Measurements from ENCODE around the gene AMY1A. TPM values are rescaled to one million over a fixed set of nuclear protein-coding genes. Genes with fewer than 3 reads are reported as not detected.
"Not testable (repeated sequence)": the region's sequence is repeated elsewhere in the genome, so short reads cannot be mapped to it uniquely, and the experiment has no call there.

AMY1A gene
- 1 to 10 TPM in 1 of 5 donors, under 1 TPM in 2, not detected in 2; 0.15 to 2.1 (median 0.38) TPM for polyA plus RNA-seq (ENCODE audit: insufficient read depth in 1 of 5, insufficient read length in 5 of 5, low replicate concordance in 1 of 5)
- long read RNA-seq, donor 1: 0 reads
- long read RNA-seq, donor 2: 0 reads
- long read RNA-seq, donor 3: 0 reads
- long read RNA-seq, donor 4: 0 reads
- long read RNA-seq, donor 5: 0 reads
- long read RNA-seq, donor 6: 0 reads
- long read RNA-seq, donor 7: 0 reads
- long read RNA-seq, donor 8: 0 reads

DNA sequence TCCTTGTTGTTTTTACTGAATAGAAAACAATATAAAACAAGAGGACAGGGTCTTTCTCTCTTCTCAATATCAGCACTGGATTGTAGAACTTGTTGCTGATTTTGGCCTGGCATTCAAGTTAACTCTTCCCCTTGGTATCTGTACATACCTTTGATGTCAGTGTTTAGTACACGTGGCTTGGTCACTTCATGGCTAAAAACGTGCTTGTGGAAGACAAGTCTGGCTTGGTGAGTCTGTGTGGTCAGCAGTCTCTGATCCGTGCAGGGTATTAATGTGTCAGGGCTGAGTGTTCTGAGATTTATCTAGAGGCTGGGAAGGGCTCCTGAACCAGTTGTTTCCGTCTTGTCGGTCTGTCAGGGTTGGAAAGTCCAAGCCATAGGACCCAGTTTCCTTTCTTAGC lies at the start of gene AMY1A:
TSS of gene AMY1A (plus strand) at position 301 of the 400 bp plus-strand sequence. CDS start 571 bp downstream, outside the sequence.
- DNase-seq: not testable (repeated sequence)

DNA sequence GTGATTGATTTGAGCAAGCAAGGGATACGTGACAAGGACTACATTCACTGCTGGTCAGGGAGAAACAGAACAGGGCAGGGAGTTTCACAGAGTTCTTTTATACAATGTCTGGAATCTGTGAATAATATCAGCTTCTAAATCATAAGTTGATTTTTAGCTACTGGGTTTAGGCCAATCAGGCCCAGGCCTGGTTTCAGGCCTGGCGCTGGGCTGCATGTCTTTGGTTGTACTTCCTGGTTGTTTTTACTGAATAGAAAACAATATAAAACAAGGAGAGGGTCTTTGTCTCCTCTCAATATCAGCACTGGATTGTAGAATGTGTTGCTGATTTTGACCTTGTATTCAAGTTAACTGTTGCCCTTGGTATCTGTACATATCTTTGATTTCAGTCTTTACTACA lies 39.2 kb upstream of the AMY1A start:
- DNase-seq: no peak

DNA sequence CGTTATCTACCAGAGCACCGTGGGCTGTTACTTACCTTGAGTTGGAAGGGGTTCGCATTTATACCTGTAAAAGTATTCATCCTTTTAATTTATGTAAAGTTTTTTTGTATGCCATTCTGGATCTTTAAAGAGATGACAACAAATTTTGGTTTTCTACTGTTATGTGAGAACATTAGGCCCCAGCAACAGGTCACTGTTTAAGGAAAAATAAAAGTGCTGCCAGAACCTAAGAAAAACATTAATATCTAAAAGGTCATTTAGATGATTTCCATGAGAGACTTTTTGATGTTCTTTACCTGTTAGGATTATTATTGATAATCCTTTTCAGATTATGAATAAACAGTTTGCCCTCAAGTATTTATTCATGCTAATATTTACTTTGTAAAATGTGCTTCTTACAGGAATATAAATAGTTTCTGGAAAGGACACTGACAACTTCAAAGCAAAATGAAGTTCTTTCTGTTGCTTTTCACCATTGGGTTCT lies 38.5 kb upstream of the AMY1A start, which contains the start of gene AMY2A:
TSS of gene AMY2A (plus strand) at position 434 of the 484 bp plus-strand sequence. CDS start at position 448, 14 bp downstream.
- not testable (repeated sequence) for DNase-seq

DNA sequence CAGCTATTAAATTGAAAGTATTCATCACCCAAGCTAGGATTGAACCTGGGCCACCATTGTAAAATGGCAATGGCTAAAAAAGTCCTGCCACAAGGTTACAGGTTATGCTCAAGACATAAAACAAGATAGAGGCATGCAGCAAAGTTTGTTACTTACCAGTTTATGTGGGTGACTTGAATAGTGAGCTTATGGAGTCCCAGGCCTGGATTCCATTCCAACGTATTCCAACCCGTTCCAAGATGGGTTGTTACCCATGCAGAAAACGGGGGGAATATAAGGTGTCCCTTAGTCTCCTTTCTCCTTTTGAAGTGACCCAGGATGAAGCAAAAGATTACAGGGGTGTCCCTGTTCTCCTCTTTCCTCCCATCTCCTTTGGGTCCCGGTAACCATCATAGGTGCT lies 28.1 kb upstream of the AMY1A start:
- not testable (repeated sequence) for DNase-seq

DNA sequence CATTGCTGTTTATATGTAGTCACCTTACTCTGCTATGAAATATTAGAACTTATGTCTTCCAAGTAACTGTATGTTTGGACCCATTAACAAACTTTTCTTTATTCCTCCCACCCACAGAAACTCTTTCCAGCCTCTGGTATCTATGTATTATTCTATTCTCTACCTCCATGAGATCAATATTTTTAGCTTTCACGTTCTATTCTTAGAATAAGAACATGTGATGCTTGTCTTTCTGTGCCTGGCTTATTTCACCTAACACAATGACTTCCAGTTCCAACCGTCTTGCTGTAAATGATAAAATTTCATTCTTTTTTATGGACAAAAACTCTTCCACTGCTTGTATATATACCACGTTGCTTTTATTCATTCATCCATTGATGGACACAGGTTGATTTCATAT lies 14.4 kb upstream of the AMY1A start:
- not testable (repeated sequence) for DNase-seq

DNA sequence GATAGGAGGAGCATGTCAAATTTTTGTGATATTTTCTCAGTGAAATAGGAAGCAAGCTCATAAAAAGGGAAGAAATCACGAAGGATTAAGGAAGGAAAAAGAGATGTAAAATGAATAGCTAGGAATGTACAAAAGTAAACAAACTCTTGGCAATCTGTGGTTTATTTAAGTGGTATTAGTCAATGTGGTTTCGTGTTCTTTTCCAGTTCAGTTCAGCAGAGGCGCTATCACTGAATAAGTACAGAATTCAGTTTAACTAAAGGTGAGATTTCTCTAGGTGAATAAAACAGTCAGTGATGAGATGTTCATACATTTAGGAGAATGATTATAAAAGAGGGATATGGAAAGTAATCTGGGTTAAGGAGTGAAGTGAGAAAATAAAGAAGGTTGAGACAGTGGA lies 11.7 kb upstream of the AMY1A start:
- not testable (repeated sequence) for DNase-seq

DNA sequence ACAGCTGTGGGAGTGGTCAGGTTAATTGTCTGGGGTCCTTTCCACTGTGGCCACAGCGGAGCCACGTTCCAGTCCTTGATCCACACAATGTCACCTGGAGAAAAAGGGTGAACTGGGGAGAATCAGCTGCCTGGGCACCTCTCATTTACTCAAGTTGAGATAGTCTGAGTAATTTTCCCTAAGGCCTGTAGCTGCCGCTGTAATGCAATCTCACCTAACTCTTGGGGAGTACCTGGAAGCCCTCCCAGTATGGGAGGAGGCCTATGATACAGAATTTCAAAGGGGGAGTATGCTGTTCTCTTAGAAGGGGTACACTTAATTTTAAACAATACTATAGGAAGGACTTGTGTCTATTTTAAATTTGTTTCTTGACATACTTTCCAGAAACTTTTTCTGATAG lies 5.3 kb upstream of the AMY1A start:
- DNase-seq: not testable (repeated sequence)

DNA sequence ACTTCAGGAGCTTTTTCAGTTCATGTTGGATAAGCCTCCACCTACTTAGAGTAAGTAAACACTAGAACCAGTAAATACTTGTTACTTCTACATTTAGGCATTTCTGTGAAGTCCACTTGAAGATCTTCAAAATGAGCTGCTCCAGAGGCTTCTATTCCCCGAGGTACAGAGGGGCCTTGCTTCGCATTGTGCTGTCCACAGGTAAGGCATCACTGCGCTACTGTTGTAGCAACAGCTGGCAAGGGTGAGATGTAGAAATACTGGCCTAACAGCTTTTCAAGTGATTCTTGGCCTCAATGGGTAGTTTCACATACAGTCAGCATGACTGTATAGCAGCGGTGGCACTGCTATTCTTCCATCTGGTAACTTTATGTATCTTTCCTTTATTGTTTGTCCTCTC lies 4.7 kb upstream of the AMY1A start:
- DNase-seq: not testable (repeated sequence)

DNA sequence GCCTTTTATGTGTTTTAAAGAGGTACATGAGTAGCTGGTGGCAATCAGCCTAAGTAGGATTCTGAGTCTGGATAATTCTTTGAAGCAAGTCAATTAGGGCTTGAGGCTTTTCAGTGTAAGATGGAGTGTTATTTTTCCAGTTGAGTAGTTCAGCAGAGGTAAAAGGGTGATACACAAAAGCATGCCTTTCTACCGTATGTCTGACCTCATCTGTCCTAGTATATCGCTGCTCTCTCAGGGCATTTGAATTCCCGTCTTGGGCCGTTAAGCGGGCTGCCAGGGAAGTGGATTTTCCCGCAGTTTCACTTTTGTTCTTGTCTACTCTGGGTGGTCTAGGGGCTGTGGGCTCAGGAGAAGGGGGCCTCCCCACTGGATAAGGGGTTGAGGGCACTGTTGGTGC lies 1.4 kb upstream of the AMY1A start:
- DNase-seq: not testable (repeated sequence)

DNA sequence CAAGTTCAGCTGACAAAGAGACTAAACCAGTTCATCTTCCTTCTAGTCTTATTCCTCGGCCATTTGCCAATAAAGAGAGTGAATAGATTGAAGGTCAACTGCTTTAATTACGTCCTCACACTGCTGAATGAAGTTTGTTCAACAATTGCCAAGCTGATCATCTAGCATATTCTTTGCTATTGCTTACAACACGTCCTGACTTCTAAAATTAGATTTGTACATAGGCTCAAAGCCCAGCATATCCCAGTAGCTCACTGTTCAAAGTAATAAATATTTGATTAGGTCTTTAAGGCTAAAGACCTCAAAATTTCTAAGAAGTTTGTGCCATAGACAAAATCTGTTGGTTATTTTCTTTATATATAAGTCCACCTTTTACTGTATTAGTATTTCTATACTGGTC lies 20.8 kb downstream of the AMY1A start:
- DNase-seq: not testable (repeated sequence)

DNA sequence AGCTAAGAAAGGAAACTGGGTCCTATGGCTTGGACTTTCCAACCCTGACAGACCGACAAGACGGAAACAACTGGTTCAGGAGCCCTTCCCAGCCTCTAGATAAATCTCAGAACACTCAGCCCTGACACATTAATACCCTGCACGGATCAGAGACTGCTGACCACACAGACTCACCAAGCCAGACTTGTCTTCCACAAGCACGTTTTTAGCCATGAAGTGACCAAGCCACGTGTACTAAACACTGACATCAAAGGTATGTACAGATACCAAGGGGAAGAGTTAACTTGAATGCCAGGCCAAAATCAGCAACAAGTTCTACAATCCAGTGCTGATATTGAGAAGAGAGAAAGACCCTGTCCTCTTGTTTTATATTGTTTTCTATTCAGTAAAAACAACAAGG lies 40.5 kb downstream of the AMY1A start, which contains the start of gene AMY1B:
TSS of gene AMY1B (minus strand) at position 101 of the 400 bp plus-strand sequence. CDS start 571 bp downstream, outside the sequence.
- not testable (repeated sequence) for DNase-seq

DNA sequence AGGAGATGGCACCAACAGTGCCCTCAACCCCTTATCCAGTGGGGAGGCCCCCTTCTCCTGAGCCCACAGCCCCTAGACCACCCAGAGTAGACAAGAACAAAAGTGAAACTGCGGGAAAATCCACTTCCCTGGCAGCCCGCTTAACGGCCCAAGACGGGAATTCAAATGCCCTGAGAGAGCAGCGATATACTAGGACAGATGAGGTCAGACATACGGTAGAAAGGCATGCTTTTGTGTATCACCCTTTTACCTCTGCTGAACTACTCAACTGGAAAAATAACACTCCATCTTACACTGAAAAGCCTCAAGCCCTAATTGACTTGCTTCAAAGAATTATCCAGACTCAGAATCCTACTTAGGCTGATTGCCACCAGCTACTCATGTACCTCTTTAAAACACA lies 41.9 kb downstream of the AMY1A start:
- DNase-seq: not testable (repeated sequence)

DNA sequence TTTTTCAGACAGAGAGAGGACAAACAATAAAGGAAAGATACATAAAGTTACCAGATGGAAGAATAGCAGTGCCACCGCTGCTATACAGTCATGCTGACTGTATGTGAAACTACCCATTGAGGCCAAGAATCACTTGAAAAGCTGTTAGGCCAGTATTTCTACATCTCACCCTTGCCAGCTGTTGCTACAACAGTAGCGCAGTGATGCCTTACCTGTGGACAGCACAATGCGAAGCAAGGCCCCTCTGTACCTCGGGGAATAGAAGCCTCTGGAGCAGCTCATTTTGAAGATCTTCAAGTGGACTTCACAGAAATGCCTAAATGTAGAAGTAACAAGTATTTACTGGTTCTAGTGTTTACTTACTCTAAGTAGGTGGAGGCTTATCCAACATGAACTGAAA lies 45.1 kb downstream of the AMY1A start:
- DNase-seq: not testable (repeated sequence)

DNA sequence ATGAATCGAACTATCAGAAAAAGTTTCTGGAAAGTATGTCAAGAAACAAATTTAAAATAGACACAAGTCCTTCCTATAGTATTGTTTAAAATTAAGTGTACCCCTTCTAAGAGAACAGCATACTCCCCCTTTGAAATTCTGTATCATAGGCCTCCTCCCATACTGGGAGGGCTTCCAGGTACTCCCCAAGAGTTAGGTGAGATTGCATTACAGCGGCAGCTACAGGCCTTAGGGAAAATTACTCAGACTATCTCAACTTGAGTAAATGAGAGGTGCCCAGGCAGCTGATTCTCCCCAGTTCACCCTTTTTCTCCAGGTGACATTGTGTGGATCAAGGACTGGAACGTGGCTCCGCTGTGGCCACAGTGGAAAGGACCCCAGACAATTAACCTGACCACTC lies 45.7 kb downstream of the AMY1A start:
- not testable (repeated sequence) for DNase-seq

DNA sequence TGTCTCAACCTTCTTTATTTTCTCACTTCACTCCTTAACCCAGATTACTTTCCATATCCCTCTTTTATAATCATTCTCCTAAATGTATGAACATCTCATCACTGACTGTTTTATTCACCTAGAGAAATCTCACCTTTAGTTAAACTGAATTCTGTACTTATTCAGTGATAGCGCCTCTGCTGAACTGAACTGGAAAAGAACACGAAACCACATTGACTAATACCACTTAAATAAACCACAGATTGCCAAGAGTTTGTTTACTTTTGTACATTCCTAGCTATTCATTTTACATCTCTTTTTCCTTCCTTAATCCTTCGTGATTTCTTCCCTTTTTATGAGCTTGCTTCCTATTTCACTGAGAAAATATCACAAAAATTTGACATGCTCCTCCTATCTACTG lies 52.1 kb downstream of the AMY1A start:
- not testable (repeated sequence) for DNase-seq

DNA sequence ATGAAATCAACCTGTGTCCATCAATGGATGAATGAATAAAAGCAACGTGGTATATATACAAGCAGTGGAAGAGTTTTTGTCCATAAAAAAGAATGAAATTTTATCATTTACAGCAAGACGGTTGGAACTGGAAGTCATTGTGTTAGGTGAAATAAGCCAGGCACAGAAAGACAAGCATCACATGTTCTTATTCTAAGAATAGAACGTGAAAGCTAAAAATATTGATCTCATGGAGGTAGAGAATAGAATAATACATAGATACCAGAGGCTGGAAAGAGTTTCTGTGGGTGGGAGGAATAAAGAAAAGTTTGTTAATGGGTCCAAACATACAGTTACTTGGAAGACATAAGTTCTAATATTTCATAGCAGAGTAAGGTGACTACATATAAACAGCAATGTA lies 54.8 kb downstream of the AMY1A start:
- DNase-seq: not testable (repeated sequence)

Other genes with a start within 250 kb of the AMY1A start
- gene RNPC3, start 130.1 kb upstream of the AMY1A start, polyA plus RNA-seq (ENCODE audit: insufficient read depth in 1 of 5, insufficient read length in 5 of 5, low replicate concordance in 1 of 5): 10 to 100 TPM; 37.2 to 77.5 (median 64.1) TPM
- 10 to 100 TPM; 31.4 to 48.0 (median 37.8) TPM for gene AMY2B, start 84.2 kb upstream of the AMY1A start, polyA plus RNA-seq (ENCODE audit: insufficient read depth in 1 of 5, insufficient read length in 5 of 5, low replicate concordance in 1 of 5)
- under 1 TPM in 4 of 5 donors, not detected in 1; 0.14 to 0.49 (median 0.28) TPM for gene AMY2A, start 38.3 kb upstream of the AMY1A start, polyA plus RNA-seq (ENCODE audit: insufficient read depth in 1 of 5, insufficient read length in 5 of 5, low replicate concordance in 1 of 5)
- 1 to 10 TPM in 1 of 5 donors, under 1 TPM in 2, not detected in 2; 0.33 to 1.3 (median 0.45) TPM for gene AMY1B, start 40.5 kb downstream of the AMY1A start, polyA plus RNA-seq (ENCODE audit: insufficient read depth in 1 of 5, insufficient read length in 5 of 5, low replicate concordance in 1 of 5)
- 1 to 10 TPM; 1.6 to 7.8 (median 3.3) TPM for gene AMY1C, start 94.1 kb downstream of the AMY1A start, polyA plus RNA-seq (ENCODE audit: insufficient read depth in 1 of 5, insufficient read length in 5 of 5, low replicate concordance in 1 of 5)

All from right lung (tissue), 10 donors.